Pericardium fibroblast (primary cell): Measurements from ENCODE around the gene ZNF221. TPM values are rescaled to one million over a fixed set of nuclear protein-coding genes. Genes with fewer than 3 reads are reported as not detected.

Experiments
- total RNA-seq: library from RNA; depleted of rRNA; stranded (reverse); fragments of >200 nt; gene quantifications from 2 replicates; pipeline ENCODE4 v1.2.3, GENCODE V29; 2015

Gene ZNF221
- 4.3 and 6.3 TPM in 2 replicates for total RNA-seq

GRCh38 chr19:43950834-43951645, at the start of gene ZNF221:
ZNF221 (plus strand) TSS chr19:43951228; CDS start chr19:43962727, 11,499 bp downstream.

DNA sequence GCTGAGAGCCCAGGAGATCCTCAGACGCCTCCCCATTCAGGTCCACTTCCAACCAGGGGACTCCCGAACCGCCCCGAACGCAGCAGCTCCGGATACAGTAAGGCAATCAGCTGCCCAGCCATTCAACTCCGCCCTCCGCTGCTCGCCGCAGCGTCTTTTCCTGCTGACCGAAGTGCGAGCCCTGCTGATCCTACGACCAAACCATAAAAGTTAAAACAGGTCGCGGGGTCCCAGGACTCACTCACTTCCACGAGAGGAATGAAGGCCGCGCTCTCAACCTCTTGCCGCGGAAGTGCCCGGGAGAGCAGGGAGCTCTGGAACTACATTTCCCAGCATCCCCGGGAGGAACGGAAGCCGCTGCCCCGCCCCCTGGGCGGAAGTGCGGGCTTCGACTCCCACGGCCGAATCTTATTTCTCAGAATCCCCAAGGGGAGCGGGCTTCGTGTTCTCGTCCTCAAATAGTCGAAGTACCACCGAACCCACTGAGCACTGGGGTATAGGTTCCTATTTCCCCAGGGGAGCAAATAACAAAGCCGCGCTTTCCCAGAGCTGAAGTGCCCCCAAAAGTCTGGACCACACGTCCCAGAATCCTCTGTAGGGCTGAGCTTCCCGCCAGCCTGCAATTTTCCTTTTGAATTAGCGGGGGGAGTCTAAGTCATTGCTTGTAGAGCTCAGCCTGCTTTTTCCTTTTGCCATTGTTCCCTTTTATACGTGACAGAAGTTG, 15.9 kb upstream of the ZNF221 start, which contains the start of gene ZNF45:
ZNF45 (minus strand) TSS at position 298 of the 724 bp plus-strand sequence. CDS start 13,097 bp downstream, outside the sequence.

DNA sequence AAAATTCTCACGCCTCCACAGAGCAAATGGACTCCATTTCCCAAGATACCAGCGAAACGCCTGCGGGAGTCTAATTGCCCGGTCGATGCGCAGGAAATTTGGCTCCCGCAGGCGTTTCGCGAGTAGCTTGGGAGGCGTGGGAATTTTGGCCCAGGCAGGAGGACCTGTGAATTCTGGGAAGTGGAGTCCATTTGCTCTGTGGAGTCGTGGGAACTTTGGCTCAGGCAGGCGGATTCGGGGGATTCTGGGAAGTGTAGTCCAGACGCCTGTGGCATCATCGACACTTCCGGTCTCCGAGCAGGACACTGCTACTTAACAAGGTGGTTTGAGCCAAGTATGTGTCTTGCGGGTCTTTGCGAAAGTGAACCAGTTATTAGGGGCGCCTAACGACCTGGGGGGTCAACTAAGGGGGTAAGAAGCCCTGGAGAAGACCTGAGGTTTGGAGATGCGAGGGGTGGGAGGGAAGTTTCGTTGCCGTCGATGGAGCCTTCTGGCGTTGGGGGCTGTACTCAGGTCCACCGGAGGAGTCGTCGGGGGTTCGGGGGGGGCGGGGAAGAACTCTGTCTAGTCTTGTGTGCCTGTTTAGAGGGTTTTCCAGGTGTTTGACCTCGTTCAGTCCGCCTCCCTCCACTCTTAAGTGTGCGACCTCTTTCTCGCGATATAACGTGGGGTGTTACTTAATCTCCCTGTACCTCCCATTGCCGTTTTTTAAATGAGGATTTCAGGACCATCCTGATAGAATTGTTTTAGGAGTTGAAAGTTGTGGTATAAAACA, 33.1 kb downstream of the ZNF221 start, which contains the start of gene ZNF155:
ZNF155 (plus strand) TSS at position 277 of the 775 bp plus-strand sequence. CDS start 4,356 bp downstream, outside the sequence.

GRCh38 chr19:44002566-44003460, 51.8 kb downstream of the ZNF221 start, which contains the start of gene ZNF230:
ZNF230 (plus strand) TSS chr19:44002957; CDS start chr19:44007079, 4,122 bp downstream.

Other genes starting within 250 kb of the ZNF221 start
- gene IRGC, start 235.2 kb upstream of the ZNF221 start, total RNA-seq = not detected in 2 replicates
- 9.4 and 12.8 TPM in 2 replicates for gene SMG9, start 196.3 kb upstream of the ZNF221 start, total RNA-seq
- not detected in 2 replicates for gene KCNN4, start 170.3 kb upstream of the ZNF221 start, total RNA-seq
- 0.82 and 0.94 TPM in 2 replicates for gene LYPD5, start 148.8 kb upstream of the ZNF221 start, total RNA-seq
- 2.7 and 3.7 TPM in 2 replicates for gene ZNF283, start 123.9 kb upstream of the ZNF221 start, total RNA-seq
- gene ZNF404, start 67.3 kb upstream of the ZNF221 start, total RNA-seq = 2.6 and 3.3 TPM in 2 replicates
- 5.4 and 7.7 TPM in 2 replicates for gene ZNF45, start 15.9 kb upstream of the ZNF221 start, total RNA-seq
- gene ZNF155, start 33.0 kb downstream of the ZNF221 start, total RNA-seq = 5.0 and 6.3 TPM in 2 replicates
- gene ZNF230, start 51.7 kb downstream of the ZNF221 start, total RNA-seq = 3.7 and 4.0 TPM in 2 replicates
- 0.26 and 2.1 TPM in 2 replicates for gene ZNF222, start 74.2 kb downstream of the ZNF221 start, total RNA-seq
- gene ZNF223, start 100.8 kb downstream of the ZNF221 start, total RNA-seq = 1.3 and 8.8 TPM in 2 replicates
- gene ZNF284, start 120.9 kb downstream of the ZNF221 start, total RNA-seq = 1.8 and 1.9 TPM in 2 replicates
- gene ZNF224, start 143.1 kb downstream of the ZNF221 start, total RNA-seq = 7.8 and 8.3 TPM in 2 replicates
- 2.4 and 2.8 TPM in 2 replicates for gene ZNF225, start 162.2 kb downstream of the ZNF221 start, total RNA-seq
- 3.9 and 4.0 TPM in 2 replicates for gene ZNF234, start 190.3 kb downstream of the ZNF221 start, total RNA-seq
- 4.0 and 15.2 TPM in 2 replicates for gene ZNF226, start 213.9 kb downstream of the ZNF221 start, total RNA-seq